Adrenal gland (tissue), 12 donors: ENCODE data around the gene MFNG. TPM values are rescaled to one million over a fixed set of nuclear protein-coding genes. Genes with fewer than 3 reads are reported as not detected.

ENCODE experiments used
- DNase-seq, 7 donors: peaks; one replicate each; pipeline ENCODE4 v3.0.0-alpha.2; 2019 to 2020
- H3K27ac ChIP-seq, 5 donors: fragments of 200-600 bp; sonication (generic) in 4 of 5; 1 replicate in 3 of 5; 2 replicates in 2 of 5; pipeline versions ENCODE4 v1.5.1 to v1.8.0; 2016 to 2020; ENCODE audit warnings: mild to moderate bottlenecking in 1 of 5
- H3K27me3 ChIP-seq: fragments of 200-600 bp; 2 replicates; pipeline ENCODE4 v1.8.0; 2021
- H3K36me3 ChIP-seq, 2 donors: fragments of 200-600 bp; replicated peaks in 1 of 2; 1 replicate in 1 of 2; 2 replicates in 1 of 2; pipeline versions ENCODE4 v1.5.1 to v1.8.0; 2018 to 2022
- H3K4me1 ChIP-seq, 2 donors: fragments of 200-600 bp; replicated peaks in 1 of 2; 1 replicate in 1 of 2; 2 replicates in 1 of 2; pipeline versions ENCODE4 v1.5.1 to v1.8.0; 2018 to 2021
- H3K4me3 ChIP-seq, 4 donors: fragments of 200-600 bp; sonication (generic) in 3 of 4; one replicate each; pipeline ENCODE4 v1.5.1; 2016 to 2018
- H3K9me3 ChIP-seq, 3 donors: fragments of 200-600 bp; sonication (generic) in 1 of 3; replicated peaks in 1 of 3; 1 replicate in 2 of 3; 2 replicates in 1 of 3; pipeline versions ENCODE4 v1.5.1 to v1.8.0; 2016 to 2021
- CTCF ChIP-seq, 6 experiments: fragments of 450-650 bp in 4 of 6; fragments of 200-600 bp in 2 of 6; sonication (generic) in 1 of 6; IDR thresholded peaks; 1 replicate in 5 of 6; 2 replicates in 1 of 6; pipeline versions ENCODE4 v1.5.1 to v1.8.0; 2016 to 2021; ENCODE audit warnings: antibody characterized with exemption in 6 of 6, mild to moderate bottlenecking in 2 of 6, moderate library complexity in 1 of 6
- POLR2A ChIP-seq, 2 donors: fragments of 450-650 bp; IDR thresholded peaks; one replicate each; pipeline ENCODE4 v1.6.1; 2017; ENCODE audit warnings: antibody characterized with exemption in 2 of 2, mild to moderate bottlenecking in 2 of 2, moderate library complexity in 1 of 2
- WGBS, 4 donors: extraction: QIAGEN DNeasy Blood & Tissue Kit in 2 of 4; methylation state at CpG; one replicate each; pipeline versions ENCODE4 v1.1.5 to v1.1.7; 2013 to 2017; 5-methylcytosine and 5-hydroxymethylcytosine counted together
- intact Hi-C, 2 donors: fragments of 100-400 bp; cut with DNase I; formaldehyde crosslinking; loops; one replicate each; pipeline versions ENCODE4 v1.14.1 to v1.15.0; 2022 to 2023
- polyA plus RNA-seq, 3 donors: library from polyadenylated mRNA; stranded (reverse); fragments of 200-250 nt in 2 of 3; fragments of 350-450 nt in 1 of 3; fragmentation: Illumina TruSeq in 1 of 3; extraction: RNeasy Lipid Tissue Mini Kit (QIAGEN cat#74804) in 1 of 3; gene quantifications; one replicate each; pipeline ENCODE4 v1.2.3, GENCODE V29; 2013 to 2014
- total RNA-seq, 9 donors: library from RNA; depleted of rRNA in 4 of 9; stranded (reverse); fragments of >200 nt in 4 of 9; fragments of 120-200 nt in 1 of 9; fragmentation: NEBNext Ultra II Directional in 1 of 9; extraction: Animal tissue kit (Norgen Biotek cat#: 25700) in 1 of 9; gene quantifications; one replicate each; pipeline versions ENCODE4 v1.1.0 to v1.2.4, GENCODE V29; 2013 to 2023
- donor health status: healthy with polysubstance abuse.
- donor health status: Bipolar disorder and iron deficiency.
- donor health status: DM: yes; HTN: yes; CAD: no.
- donor health status: DM: no; HTN: no; CAD: no.
- donor health status: DM: no; HTN: no; CAD: no.
- donor health status: DM: yes; HTN: yes; CAD: no.

The MFNG gene
- total and polyA plus RNA-seq, 12 donors: 4.0 to 27.6 (median 17.9) TPM

- no peak overlapping the region for H3K27ac ChIP-seq
- no peaks in the 10 kb centered on the region for H3K9me3 ChIP-seq
- H3K4me3 ChIP-seq: no peak overlapping the region
- WGBS, 4 donors: 22 to 77% (median 72%) methylated on average over 1 to 14 of the region's 14 CpGs
- intact Hi-C loops: loop anchor here (2.0 to 5.0 kb wide), 3 partner anchors 139 to 194 kb away; no protein-coding TSS in a partner anchor
- no peak for DNase-seq
- no peak for TF ChIP-seq POLR2A (IDR thresholded peaks at IDR 0.05)
- TF ChIP-seq CTCF (IDR thresholded peaks at IDR 0.05): no peak
- H3K36me3 ChIP-seq: no peaks in the 10 kb centered on the region
- H3K4me1 ChIP-seq: peaks cover 0 to 9% of the 10 kb centered on the region in 2 donors
- no peaks in the 10 kb centered on the region for H3K27me3 ChIP-seq
These were observed 30.3 kb downstream of the MFNG start for GRCh38 chr22:37455896-37456295.

GRCh38 chr22:37454857-37455686 lies 31.1 kb downstream of the MFNG start:
- Histone ChIP-seq H3K9me3 (no peaks in the 10 kb centered on the region), H3K27ac (no peak overlapping the region), H3K4me1 (peaks cover 0 to 9% of the 10 kb centered on the region in 2 donors), H3K4me3 (no peak overlapping the region), H3K27me3 (no peaks in the 10 kb centered on the region), H3K36me3 (no peaks in the 10 kb centered on the region)
- TF ChIP-seq CTCF (IDR thresholded peaks at IDR 0.05): no peak
- TF ChIP-seq POLR2A (IDR thresholded peaks at IDR 0.05): no peak
- DNase-seq: peak in 5 of 7 donors; percentile 43 to 62 (median 51)
- 32 to 41% (median 36%) methylated on average over 18 to 21 of the region's 21 CpGs for WGBS, 4 donors
- intact Hi-C loops: loop anchor here (2.0 to 5.0 kb wide), 4 partner anchors 138 to 193 kb away; no protein-coding TSS in a partner anchor

GRCh38 chr22:37453696-37454095 lies 32.5 kb downstream of the MFNG start:
- whole genome bisulfite sequencing, 4 donors: 91 to 97% (median 94%) methylated on average over 3 to 7 of the region's 7 CpGs

More at GRCh38 chr22:37453696-37454095, 32.5 kb downstream of the MFNG start:
- DNase-seq: no peak
- no peaks in the 10 kb centered on the region for H3K9me3 ChIP-seq
- intact Hi-C loops: loop anchor here in 1 of 2 donors (2.0 to 5.0 kb wide), 2 partner anchors 137 to 181 kb away; no protein-coding TSS in a partner anchor
- no peak overlapping the region for H3K27ac ChIP-seq
- no peak for TF ChIP-seq CTCF (IDR thresholded peaks at IDR 0.05)
- no peak for TF ChIP-seq POLR2A (IDR thresholded peaks at IDR 0.05)
- H3K4me3 ChIP-seq: no peak overlapping the region
- no peaks in the 10 kb centered on the region for H3K36me3 ChIP-seq
- peaks cover 3% of the 10 kb centered on the region for H3K27me3 ChIP-seq
- peaks cover 0 to 9% of the 10 kb centered on the region in 2 donors for H3K4me1 ChIP-seq
